GM12878 (cell line): ENCODE results near the gene UNC13A. TPM values are rescaled to one million over a fixed set of nuclear protein-coding genes. Genes with fewer than 3 reads are reported as not detected.

Experiments
- ATAC-seq: fragments of 200-7000 bp; cut with Tn5 transposase; 3 replicates; pipeline ENCODE4 v1.9.1; 2020; ENCODE audit warnings: mild to moderate bottlenecking, moderate library complexity
- BruUV-seq: library from RNA; stranded (reverse); fragments of 400-500 nt; replicated peaks from 2 replicates; lab custom pipeline; 2021; lab: Mats Ljungman, UMichigan
- CTCF ChIA-PET: fragments of 300-600 bp; sonication (Branson Sonifier 250); formaldehyde crosslinking; extraction: SDS; loops from one replicate; lab custom pipeline; 2021; ENCODE audit warnings: inconsistent platforms; lab: Yijun Ruan, JAX
- POLR2A ChIA-PET: fragments of 350-600 bp; formaldehyde crosslinking; extraction: SDS; loops from one replicate; lab custom pipeline; 2021; ENCODE audit warnings: inconsistent platforms; lab: Charles Lee
- RAD21 ChIA-PET: fragments of 300-600 bp; sonication (Branson Sonifier 250); formaldehyde crosslinking; loops from one replicate; lab custom pipeline; 2023; ENCODE audit warnings: antibody characterized with exemption; ENCODE audit not compliant: unreplicated experiment; lab: Charles Lee
- SMC1A ChIA-PET: fragments of 300-600 bp; sonication (Branson Sonifier 250); formaldehyde crosslinking; loops from one replicate; lab custom pipeline; 2023; ENCODE audit not compliant: unreplicated experiment, uncharacterized antibody; lab: Charles Lee
- DNase-seq: peaks from one replicate; pipeline ENCODE4 v3.0.0-alpha.2; 2011; ENCODE audit warnings: low read depth, low spot score
- FAIRE-seq: peaks from 3 replicates; lab custom pipeline; 2011; peaks lifted over from hg19 to GRCh38; lab: Jason Lieb, UNC
- H2AFZ ChIP-seq: 2 replicates; pipeline ENCODE4 v1.6.0; 2011; ENCODE audit warnings: low read depth, low read length, control low read depth; ENCODE audit not compliant: control insufficient read depth
- H3K27ac ChIP-seq: 2 replicates; pipeline ENCODE4 v1.5.1; 2011; ENCODE audit warnings: control low read depth; ENCODE audit not compliant: control insufficient read depth, insufficient read depth
- H3K27me3 ChIP-seq, 2 experiments: replicated peaks in 1 of 2; 2 replicates each; pipeline versions ENCODE4 v1.6.0 to v1.6.1; 2011; ENCODE audit warnings: low read length in 1 of 2; ENCODE audit not compliant: control insufficient read depth in 2 of 2, insufficient read depth in 2 of 2
- H3K36me3 ChIP-seq, 2 experiments: 2 replicates each; pipeline ENCODE4 v1.5.1; 2011; ENCODE audit warnings: low read length in 1 of 2; ENCODE audit not compliant: control insufficient read depth in 2 of 2, insufficient read depth in 2 of 2
- H3K4me1 ChIP-seq: 2 replicates; pipeline ENCODE4 v1.6.1; 2011; ENCODE audit warnings: mild to moderate bottlenecking, low read length, moderate library complexity, mixed read lengths; ENCODE audit not compliant: control insufficient read depth, insufficient read depth
- H3K4me2 ChIP-seq: 2 replicates; pipeline ENCODE4 v1.6.0; 2011; ENCODE audit warnings: control low read depth; ENCODE audit not compliant: control insufficient read depth, insufficient read depth
- H3K4me3 ChIP-seq: fragments of 200-600 bp; sonication (generic); 2 replicates; pipeline ENCODE4 v1.5.1; 2016
- H3K79me2 ChIP-seq: 2 replicates; pipeline ENCODE4 v1.6.0; 2011; ENCODE audit warnings: low read length; ENCODE audit not compliant: control insufficient read depth, insufficient read depth
- H3K9ac ChIP-seq: 2 replicates; pipeline ENCODE4 v1.8.0; 2011; ENCODE audit warnings: low read length, control low read depth, mixed read lengths; ENCODE audit not compliant: control insufficient read depth, insufficient read depth
- H3K9me3 ChIP-seq: replicated peaks from 3 replicates; pipeline ENCODE4 v1.5.1; 2011; ENCODE audit warnings: mild to moderate bottlenecking, low read length; ENCODE audit not compliant: control insufficient read depth, insufficient read depth
- H4K20me1 ChIP-seq: 2 replicates; pipeline ENCODE4 v1.6.0; 2011; ENCODE audit not compliant: control insufficient read depth, insufficient read depth
- BRCA1 ChIP-seq: IDR thresholded peaks from 2 replicates; pipeline ENCODE4 v1.6.1; 2011; ENCODE audit warnings: low read depth, low read length, improper control_type of control experiment
- CBX5 ChIP-seq: sonication (generic); IDR thresholded peaks from 2 replicates; pipeline ENCODE4 v1.6.1; 2016; ENCODE audit warnings: low read depth, moderate library complexity, mild to moderate bottlenecking, inconsistent platforms
- HDAC2 ChIP-seq: fragments of 200-600 bp; sonication (generic); IDR thresholded peaks from 2 replicates; pipeline ENCODE4 v1.6.1; 2017
- MTA2 ChIP-seq: fragments of 450-650 bp; IDR thresholded peaks from 2 replicates; pipeline ENCODE4 v1.6.1; 2016; ENCODE audit warnings: low read depth, mild to moderate bottlenecking, moderate library complexity
- NR2F1 ChIP-seq: fragments of 450-650 bp; conservative IDR thresholded peaks from 2 replicates; pipeline ENCODE4 v1.6.1; 2017; ENCODE audit warnings: mild to moderate bottlenecking
- PAX8 ChIP-seq: fragments of 450-650 bp; IDR thresholded peaks from 2 replicates; pipeline ENCODE4 v1.6.1; 2017; ENCODE audit warnings: mild to moderate bottlenecking, moderate library complexity
- RAD51 ChIP-seq: fragments of 450-650 bp; IDR thresholded peaks from 2 replicates; pipeline ENCODE4 v1.6.1; 2016; ENCODE audit warnings: moderate library complexity, mild to moderate bottlenecking, inconsistent platforms
- RBBP5 ChIP-seq: fragments of 200-600 bp; sonication (generic); conservative IDR thresholded peaks from 2 replicates; pipeline ENCODE4 v1.6.1; 2016
- SIN3A ChIP-seq: IDR thresholded peaks from 2 replicates; pipeline ENCODE4 v1.6.1; 2012; ENCODE audit warnings: low read depth, low read length, improper control_type of control experiment
- SP1 ChIP-seq: IDR thresholded peaks from one replicate; pipeline ENCODE4 v1.6.1; 2011; ENCODE audit warnings: low read depth, low read length
- SREBF1 ChIP-seq: IDR thresholded peaks from 2 replicates; pipeline ENCODE4 v1.6.1; 2012; ENCODE audit warnings: mild to moderate bottlenecking, low read length
- SREBF2 ChIP-seq: IDR thresholded peaks from 2 replicates; pipeline ENCODE4 v1.6.1; 2012; ENCODE audit warnings: mild to moderate bottlenecking, low read length
- STAT1 ChIP-seq: fragments of 450-650 bp; conservative IDR thresholded peaks from 2 replicates; pipeline ENCODE4 v1.6.1; 2014; ENCODE audit warnings: antibody characterized with exemption, mild to moderate bottlenecking
- TBL1XR1 ChIP-seq: IDR thresholded peaks from 2 replicates; pipeline ENCODE4 v1.6.1; 2012; ENCODE audit warnings: low read depth, low read length, improper control_type of control experiment
- YBX1 ChIP-seq: fragments of 450-650 bp; IDR thresholded peaks from 2 replicates; pipeline ENCODE4 v1.6.1; 2016; ENCODE audit warnings: antibody characterized with exemption
- ZNF274 ChIP-seq: IDR thresholded peaks from one replicate; pipeline ENCODE4 v1.8.0; 2011; ENCODE audit not compliant: insufficient read length, insufficient read depth
- WGBS: methylation state at CpG from one replicate; pipeline ENCODE4 v1.1.6; 2016; ENCODE audit warnings: low lambda C conversion rate; ENCODE audit not compliant: insufficient replicate concordance, insufficient coverage; ENCODE audit errors: missing lambda C conversion rate; 5-methylcytosine and 5-hydroxymethylcytosine counted together
- in situ Hi-C: fragments of 300-500 bp; cut with MboI; formaldehyde crosslinking; loops from 9 replicates; pipeline ENCODE4 v1.14.3; 2018; ENCODE audit warnings: mixed read lengths
- intact Hi-C: fragments of 100-400 bp; cut with micrococcal nuclease; formaldehyde crosslinking; loops from one replicate; pipeline ENCODE4 v1.14.2; 2022; ENCODE audit not compliant: unreplicated experiment
- polyA plus RNA-seq, 11 experiments: library from polyadenylated mRNA; depleted of rRNA in 4 of 11; unstranded in 6 of 11; stranded (reverse) in 5 of 11; fragments of >200 nt; fragmentation: Nextera tagmentation in 4 of 11; fragmentation: Illumina TruSeq in 1 of 11; extraction: Ambion mirVana in 4 of 11; extraction: Trizol in 1 of 11; gene quantifications; 1 replicate in 1 of 11; 2 replicates in 10 of 11; pipeline versions ENCODE4 v1.2.1 to v1.2.3, GENCODE V29; 2011 to 2016; ENCODE audit warnings: inconsistent platforms in 2 of 11, missing spikeins in 2 of 11, low read depth in 1 of 11
- total RNA-seq, 4 experiments: library from RNA; depleted of rRNA in 3 of 4; stranded (reverse); fragments of >200 nt in 3 of 4; fragmentation: Illumina TruSeq in 1 of 4; extraction: Trizol in 1 of 4; gene quantifications; 2 replicates each; pipeline versions ENCODE4 v1.2.1 to v1.2.3, GENCODE V29; 2013 to 2021
- TF ChIP-seq, protein P1 (sequence below): IDR thresholded peaks from 2 replicates; pipeline ENCODE4 v1.6.1; 2012; ENCODE audit warnings: improper control_type of control experiment, low read depth, low read length; ENCODE audit not compliant: insufficient replicate concordance
- TF ChIP-seq, protein P2 (sequence below): fragments of 450-650 bp; IDR thresholded peaks from 2 replicates; pipeline ENCODE4 v1.6.1; 2014; ENCODE audit warnings: mild to moderate bottlenecking

The UNC13A gene
- total and polyA plus RNA-seq, 10 of the 15 experiments (the other 5 are each of a cell fraction or from before 2014, with no cell fraction given) = under 0.01 to 0.23 (median 0.13) TPM; not detected in 1

DNA sequence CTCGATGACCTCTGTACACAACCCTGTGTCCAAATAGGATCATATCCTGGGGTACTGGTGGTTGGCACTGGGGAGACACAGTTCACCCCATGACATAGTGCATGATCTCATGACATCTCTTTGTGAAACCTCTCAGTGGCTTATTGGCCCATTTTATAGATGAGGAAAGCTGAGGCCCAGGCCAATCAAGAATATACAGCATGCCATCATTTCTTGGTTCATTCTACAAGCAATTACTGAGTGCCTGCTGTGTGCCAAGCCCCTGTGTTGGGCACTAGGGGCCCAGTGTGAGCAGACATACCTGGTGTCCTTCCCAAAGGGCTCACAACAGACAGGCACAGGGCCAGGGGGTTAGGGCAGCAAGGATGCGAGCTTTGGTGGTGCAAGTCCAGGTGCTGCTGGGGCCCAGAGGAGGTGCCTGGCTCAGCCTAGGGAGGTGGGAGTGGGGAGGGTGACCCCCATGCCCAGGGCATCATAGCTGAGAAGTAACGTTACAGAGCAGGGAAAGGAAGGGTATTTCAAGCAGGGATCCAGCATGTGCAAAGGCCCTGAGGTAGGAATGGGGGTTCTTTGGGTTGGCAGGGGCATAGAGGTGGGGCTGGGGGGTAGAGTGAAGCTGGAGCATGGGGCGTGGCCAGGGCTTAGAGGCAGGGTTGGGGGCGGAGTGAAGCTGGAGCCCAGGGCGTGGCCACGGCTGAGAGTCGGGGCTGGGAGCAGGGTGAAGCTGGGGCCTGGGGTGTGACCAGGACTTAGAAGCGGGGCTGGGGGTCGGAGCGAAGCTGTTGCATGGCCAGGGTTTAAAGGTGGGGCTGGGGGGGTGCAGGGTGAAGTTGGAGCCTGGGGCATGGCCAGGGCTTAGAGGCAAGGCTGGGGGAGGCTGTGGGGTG is 112.0 kb downstream of the UNC13A start (continued):
- TF ChIP-seq SIN3A (no peak), SP1 (no peak), HDAC2 (no peak), RBBP5 (no peak)

DNA sequence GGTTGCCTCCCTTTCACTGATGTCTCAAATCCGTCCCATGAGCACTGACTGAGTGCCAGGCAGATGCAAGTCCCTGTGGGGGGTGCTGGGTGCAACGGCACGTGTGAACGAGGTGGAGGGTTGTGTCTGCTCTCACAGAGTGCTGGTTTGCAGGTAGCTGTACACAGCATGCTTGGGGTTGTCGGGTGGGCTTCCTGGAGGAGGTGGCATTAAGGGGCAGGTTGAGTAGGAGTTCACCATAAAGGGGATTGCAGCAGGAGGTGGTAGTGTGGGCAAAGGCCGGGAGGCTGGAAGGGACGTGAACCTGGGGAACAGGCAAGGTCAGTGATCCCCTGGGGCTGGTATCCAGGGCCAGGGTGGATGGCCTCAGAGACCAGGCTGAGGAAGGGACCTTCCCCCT is 115.5 kb downstream of the UNC13A start:
- no peak for FAIRE-seq
- WGBS = 91% methylated on average over 7 of the region's 7 CpGs
- peaks cover 24 to 27% of the 10 kb centered on the region in 2 experiments for H3K36me3 ChIP-seq

More for the DNA sequence above, 115.5 kb downstream of the UNC13A start:
- Histone ChIP-seq H3K79me2 (no peaks in the 10 kb centered on the region), H3K9me3 (no peaks in the 10 kb centered on the region), H3K27ac (no peak overlapping the region), H3K27me3 (no peaks in the 10 kb centered on the region), H4K20me1 (no peaks in the 10 kb centered on the region), H3K4me3 (no peak overlapping the region), H3K9ac (no peak overlapping the region), H3K4me2 (no peak overlapping the region), H3K4me1 (no peaks in the 10 kb centered on the region), H2AFZ (no peak overlapping the region)
- in situ Hi-C loops = no loop called here
- ChIA-PET RAD21 (interaction anchor here (0.7 to 1.7 kb wide), 3 partner anchors 43 to 77 kb away, joined by 3 to 21 read pairs (median 4); no protein-coding TSS in a partner anchor), SMC1A (interaction anchor here (0.6 to 1.1 kb wide), 2 partner anchors 28 to 83 kb away, joined by 3 to 4 read pairs; no protein-coding TSS in a partner anchor), POLR2A (interaction anchor here (1.8 kb wide), 1 partner anchor 76 kb away, joined by 6 read pairs; no protein-coding TSS in a partner anchor), CTCF (interaction anchor here (1.0 to 7.6 kb wide), 8 partner anchors 14 to 118 kb away, joined by 3 to 114 read pairs (median 8); no protein-coding TSS in a partner anchor)
- ATAC-seq (no peak), DNase-seq (no peak)
- intact Hi-C loops = loop anchor here (5.0 kb wide), 1 partner anchor 75 kb away; no protein-coding TSS in a partner anchor
- TF ChIP-seq SREBF1 (no peak), PAX8 (no peak), NR2F1 (no peak), STAT1 (no peak), BRCA1 (no peak), MTA2 (no peak), ZNF274 (no peak), RAD51 (no peak), YBX1 (no peak), SREBF2 (no peak), CBX5 (no peak), TBL1XR1 (no peak)
- TF ChIP-seq, protein P1, sequence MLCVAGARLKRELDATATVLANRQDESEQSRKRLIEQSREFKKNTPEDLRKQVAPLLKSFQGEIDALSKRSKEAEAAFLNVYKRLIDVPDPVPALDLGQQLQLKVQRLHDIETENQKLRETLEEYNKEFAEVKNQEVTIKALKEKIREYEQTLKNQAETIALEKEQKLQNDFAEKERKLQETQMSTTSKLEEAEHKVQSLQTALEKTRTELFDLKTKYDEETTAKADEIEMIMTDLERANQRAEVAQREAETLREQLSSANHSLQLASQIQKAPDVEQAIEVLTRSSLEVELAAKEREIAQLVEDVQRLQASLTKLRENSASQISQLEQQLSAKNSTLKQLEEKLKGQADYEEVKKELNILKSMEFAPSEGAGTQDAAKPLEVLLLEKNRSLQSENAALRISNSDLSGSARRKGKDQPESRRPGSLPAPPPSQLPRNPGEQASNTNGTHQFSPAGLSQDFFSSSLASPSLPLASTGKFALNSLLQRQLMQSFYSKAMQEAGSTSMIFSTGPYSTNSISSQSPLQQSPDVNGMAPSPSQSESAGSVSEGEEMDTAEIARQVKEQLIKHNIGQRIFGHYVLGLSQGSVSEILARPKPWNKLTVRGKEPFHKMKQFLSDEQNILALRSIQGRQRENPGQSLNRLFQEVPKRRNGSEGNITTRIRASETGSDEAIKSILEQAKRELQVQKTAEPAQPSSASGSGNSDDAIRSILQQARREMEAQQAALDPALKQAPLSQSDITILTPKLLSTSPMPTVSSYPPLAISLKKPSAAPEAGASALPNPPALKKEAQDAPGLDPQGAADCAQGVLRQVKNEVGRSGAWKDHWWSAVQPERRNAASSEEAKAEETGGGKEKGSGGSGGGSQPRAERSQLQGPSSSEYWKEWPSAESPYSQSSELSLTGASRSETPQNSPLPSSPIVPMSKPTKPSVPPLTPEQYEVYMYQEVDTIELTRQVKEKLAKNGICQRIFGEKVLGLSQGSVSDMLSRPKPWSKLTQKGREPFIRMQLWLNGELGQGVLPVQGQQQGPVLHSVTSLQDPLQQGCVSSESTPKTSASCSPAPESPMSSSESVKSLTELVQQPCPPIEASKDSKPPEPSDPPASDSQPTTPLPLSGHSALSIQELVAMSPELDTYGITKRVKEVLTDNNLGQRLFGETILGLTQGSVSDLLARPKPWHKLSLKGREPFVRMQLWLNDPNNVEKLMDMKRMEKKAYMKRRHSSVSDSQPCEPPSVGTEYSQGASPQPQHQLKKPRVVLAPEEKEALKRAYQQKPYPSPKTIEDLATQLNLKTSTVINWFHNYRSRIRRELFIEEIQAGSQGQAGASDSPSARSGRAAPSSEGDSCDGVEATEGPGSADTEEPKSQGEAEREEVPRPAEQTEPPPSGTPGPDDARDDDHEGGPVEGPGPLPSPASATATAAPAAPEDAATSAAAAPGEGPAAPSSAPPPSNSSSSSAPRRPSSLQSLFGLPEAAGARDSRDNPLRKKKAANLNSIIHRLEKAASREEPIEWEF = no peak
- TF ChIP-seq, protein P2, sequence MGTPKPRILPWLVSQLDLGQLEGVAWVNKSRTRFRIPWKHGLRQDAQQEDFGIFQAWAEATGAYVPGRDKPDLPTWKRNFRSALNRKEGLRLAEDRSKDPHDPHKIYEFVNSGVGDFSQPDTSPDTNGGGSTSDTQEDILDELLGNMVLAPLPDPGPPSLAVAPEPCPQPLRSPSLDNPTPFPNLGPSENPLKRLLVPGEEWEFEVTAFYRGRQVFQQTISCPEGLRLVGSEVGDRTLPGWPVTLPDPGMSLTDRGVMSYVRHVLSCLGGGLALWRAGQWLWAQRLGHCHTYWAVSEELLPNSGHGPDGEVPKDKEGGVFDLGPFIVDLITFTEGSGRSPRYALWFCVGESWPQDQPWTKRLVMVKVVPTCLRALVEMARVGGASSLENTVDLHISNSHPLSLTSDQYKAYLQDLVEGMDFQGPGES = no peak
- BruUV-seq = no TSS peak
